Fibroblast of mammary gland (primary cell): ENCODE data around the gene LGALS16.

Experiments
- DNase-seq: peaks from one replicate; pipeline ENCODE4 v3.0.0-alpha.2; 2010; ENCODE audit warnings: low read depth
- H3K4me3 ChIP-seq: 2 replicates; pipeline ENCODE4 v1.5.1; 2011; ENCODE audit warnings: low read depth, mild to moderate bottlenecking, low read length, moderate library complexity; ENCODE audit not compliant: control insufficient read depth
- TF ChIP-seq, protein P1 (sequence below): conservative IDR thresholded peaks from 2 replicates; pipeline ENCODE4 v1.5.1; 2011; ENCODE audit warnings: low read depth, low read length, inconsistent platforms; ENCODE audit not compliant: control insufficient read depth, insufficient read depth

Gene LGALS16

DNA sequence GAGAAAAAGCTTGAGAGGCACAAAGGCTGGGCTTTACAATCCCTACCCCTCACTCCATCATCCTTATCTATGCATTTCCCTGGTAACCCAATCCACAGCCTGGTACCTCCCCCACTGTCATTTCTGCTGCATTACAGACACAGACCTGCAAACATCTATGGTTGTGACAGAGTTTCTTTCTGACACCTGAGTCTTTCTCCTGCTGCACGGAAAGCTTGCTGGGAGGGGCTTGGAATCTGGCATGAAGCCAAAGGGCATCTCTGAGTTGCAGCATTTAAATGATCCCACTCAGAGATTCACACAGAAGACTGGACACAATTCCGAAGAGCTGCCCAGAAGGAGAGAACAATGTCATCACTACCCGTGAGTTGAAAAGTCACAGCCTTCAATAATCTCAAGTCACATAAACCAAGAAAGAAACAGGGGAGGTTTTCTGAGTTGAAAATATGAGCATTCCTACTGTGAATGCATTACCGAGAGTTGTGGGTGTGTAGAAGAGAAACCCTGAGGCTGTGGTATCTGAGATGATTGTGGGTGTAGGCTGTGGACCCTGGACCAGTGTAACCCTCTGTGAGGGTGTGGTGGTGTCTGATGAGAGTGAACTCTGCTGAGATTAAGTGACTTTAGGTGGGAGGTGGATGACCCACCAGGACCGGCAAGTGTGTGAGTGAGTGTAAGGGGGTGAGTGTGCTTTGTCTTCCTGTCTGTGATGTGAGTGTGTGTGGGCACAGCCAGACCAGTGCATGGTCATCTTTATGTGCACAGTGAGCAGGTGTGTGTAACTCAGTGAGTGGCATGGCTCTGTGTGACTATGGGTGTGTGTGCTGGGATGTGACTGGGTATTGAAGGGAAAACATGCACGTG lies 48.7 kb downstream of the LGALS16 start, which contains the start of gene LGALS14:
Gene LGALS14 (plus strand): TSS at position 301 of the 864 bp plus-strand sequence. CDS start 48 bp downstream, at position 349.
- H3K4me3 ChIP-seq = no peak within 1 kb of the TSS
- TF ChIP-seq, protein P1, sequence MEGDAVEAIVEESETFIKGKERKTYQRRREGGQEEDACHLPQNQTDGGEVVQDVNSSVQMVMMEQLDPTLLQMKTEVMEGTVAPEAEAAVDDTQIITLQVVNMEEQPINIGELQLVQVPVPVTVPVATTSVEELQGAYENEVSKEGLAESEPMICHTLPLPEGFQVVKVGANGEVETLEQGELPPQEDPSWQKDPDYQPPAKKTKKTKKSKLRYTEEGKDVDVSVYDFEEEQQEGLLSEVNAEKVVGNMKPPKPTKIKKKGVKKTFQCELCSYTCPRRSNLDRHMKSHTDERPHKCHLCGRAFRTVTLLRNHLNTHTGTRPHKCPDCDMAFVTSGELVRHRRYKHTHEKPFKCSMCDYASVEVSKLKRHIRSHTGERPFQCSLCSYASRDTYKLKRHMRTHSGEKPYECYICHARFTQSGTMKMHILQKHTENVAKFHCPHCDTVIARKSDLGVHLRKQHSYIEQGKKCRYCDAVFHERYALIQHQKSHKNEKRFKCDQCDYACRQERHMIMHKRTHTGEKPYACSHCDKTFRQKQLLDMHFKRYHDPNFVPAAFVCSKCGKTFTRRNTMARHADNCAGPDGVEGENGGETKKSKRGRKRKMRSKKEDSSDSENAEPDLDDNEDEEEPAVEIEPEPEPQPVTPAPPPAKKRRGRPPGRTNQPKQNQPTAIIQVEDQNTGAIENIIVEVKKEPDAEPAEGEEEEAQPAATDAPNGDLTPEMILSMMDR = no peak
- DNase-seq = no peak

DNA sequence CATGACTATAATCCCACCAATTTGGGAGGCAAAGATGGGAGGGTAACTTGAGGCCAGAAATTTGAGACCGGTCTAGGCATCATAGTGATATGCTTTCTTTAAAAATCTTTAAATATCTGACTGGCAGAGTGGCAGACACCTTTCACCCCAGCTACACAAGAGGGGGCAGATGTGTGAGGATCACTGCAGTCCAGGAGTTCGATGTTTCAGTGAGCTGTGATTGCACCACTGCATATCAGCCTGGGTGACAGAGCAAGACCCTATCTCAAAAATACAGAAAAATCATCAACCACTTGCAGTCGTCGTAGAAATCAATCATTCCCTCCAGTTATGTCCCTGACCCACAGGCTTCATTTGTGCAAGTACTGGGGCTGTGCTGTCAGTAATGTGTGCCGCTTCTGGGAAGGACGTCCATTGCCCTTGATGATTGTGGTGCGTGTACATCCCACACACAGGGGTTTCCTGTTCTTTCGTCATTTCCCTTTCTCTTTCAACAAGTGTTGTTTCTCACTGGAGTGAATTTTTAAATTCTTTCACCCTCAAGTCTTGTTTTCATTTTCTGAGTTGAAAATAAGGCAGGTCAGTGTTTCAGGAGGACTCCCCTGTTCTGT lies 50.0 kb downstream of the LGALS16 start:
- no peak for DNase-seq

DNA sequence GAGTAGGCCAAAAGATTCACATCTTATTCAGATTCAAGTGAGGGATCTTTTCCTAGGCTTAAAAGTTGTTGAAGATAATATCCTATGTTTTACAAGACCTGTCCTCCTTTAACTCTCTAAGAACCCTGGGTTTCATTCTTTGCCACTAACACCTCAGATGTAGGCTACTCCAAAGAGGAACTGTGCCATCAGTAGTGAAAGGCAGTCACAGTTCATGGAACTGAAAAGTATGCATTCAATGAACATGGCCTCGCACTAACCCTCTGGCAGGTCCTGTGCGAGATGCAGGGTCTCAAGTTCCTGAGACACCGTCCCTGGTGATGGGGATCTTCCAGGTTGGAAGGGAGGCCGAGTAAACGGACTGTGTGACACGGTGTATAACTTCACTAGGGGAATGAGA lies 52.9 kb downstream of the LGALS16 start:
- H3K4me3 ChIP-seq = no peak overlapping the region
- TF ChIP-seq, protein P1 = no peak
- no peak for DNase-seq

More for the DNA sequence above, 50.0 kb downstream of the LGALS16 start:
- no peak overlapping the region for H3K4me3 ChIP-seq
- TF ChIP-seq, protein P1 = no peak

DNA sequence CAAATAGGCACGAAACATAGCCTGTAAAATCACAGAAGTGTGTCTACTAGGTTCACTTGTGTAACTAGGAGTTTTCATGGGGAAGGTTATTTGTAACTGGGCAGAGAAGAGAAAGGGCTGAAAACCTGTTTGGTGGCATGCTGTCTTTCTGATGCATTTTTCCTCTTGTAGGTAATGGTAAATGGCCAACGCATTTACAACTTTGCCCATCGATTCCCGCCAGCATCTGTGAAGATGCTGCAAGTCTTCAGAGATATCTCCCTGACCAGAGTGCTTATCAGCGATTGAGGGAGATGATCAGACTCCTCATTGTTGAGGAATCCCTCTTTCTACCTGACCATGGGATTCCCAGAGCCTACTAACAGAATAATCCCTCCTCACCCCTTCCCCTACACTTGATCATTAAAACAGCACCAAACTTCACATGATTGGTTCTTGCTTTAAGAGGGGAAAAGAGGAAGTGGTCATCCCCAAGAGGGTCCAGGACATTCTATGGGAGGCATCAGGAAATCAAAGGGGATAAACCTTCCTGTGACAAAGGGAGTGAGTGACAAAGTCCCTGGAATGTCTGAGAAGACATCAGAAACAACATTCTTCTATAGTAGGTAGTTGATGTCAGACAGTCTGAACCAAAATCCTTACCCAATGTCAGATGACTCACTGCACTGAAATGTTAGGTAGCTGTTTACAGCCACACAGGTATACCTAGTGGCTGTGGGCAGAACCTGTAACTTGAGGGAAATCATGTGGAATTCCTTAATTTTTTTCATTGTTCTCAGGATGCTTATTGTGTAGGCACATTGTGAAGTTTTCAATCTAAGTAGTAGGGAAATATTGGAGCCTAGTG lies 53.5 kb downstream of the LGALS16 start:
- H3K4me3 ChIP-seq = no peak overlapping the region
- TF ChIP-seq, protein P1 = no peak
- DNase-seq = no peak
